GM19025 (cell line): ENCODE results near the gene KCNQ1OT1.

Source experiments
- ATAC-seq: cut with Tn5 transposase; IDR thresholded peaks from one replicate; pipeline ENCODE4 v1.9.1; 2021; ENCODE audit warnings: mild to moderate bottlenecking, low read depth, moderate library complexity; ENCODE audit not compliant: unreplicated experiment

The KCNQ1OT1 gene

GRCh38 chr11:2699531-2700414 is at the start of gene KCNQ1OT1:
TSS of gene KCNQ1OT1 (minus strand) at chr11:2699994.
- peak; percentile 86 for ATAC-seq

- ATAC-seq, result no peak
Observed at GRCh38 chr11:2748814-2749554, 49.2 kb upstream of the KCNQ1OT1 start.

GRCh38 chr11:2748061-2748813 is 48.4 kb upstream of the KCNQ1OT1 start:
- ATAC-seq, result no peak

GRCh38 chr11:2747248-2748027 is 47.6 kb upstream of the KCNQ1OT1 start:
- no peak for ATAC-seq

GRCh38 chr11:2746401-2747247 is 46.8 kb upstream of the KCNQ1OT1 start:
- ATAC-seq, result no peak

- no peak for ATAC-seq
Observed at GRCh38 chr11:2745511-2745910, 45.7 kb upstream of the KCNQ1OT1 start.

GRCh38 chr11:2744166-2744565 is 44.4 kb upstream of the KCNQ1OT1 start:
- no peak for ATAC-seq

- ATAC-seq, result no peak
Observed at GRCh38 chr11:2743427-2744110, 43.8 kb upstream of the KCNQ1OT1 start.

- ATAC-seq, result no peak
Observed at GRCh38 chr11:2742611-2743426, 43.0 kb upstream of the KCNQ1OT1 start.

GRCh38 chr11:2742201-2742600 is 42.4 kb upstream of the KCNQ1OT1 start:
- no peak for ATAC-seq

- no peak for ATAC-seq
Observed at GRCh38 chr11:2741377-2742131, 41.8 kb upstream of the KCNQ1OT1 start.

GRCh38 chr11:2741006-2741376 is 41.2 kb upstream of the KCNQ1OT1 start:
- no peak for ATAC-seq

- no peak for ATAC-seq
Observed at GRCh38 chr11:2740275-2740940, 40.6 kb upstream of the KCNQ1OT1 start.

- ATAC-seq, result no peak
Observed at GRCh38 chr11:2739531-2740274, 39.9 kb upstream of the KCNQ1OT1 start.

GRCh38 chr11:2738551-2739431 is 39.0 kb upstream of the KCNQ1OT1 start:
- no peak for ATAC-seq
